Hematopoietic multipotent progenitor cell treated with erythropoietin and hydrocortisone succinate and interleukin-3 and kit ligand, for 6 days (in vitro differentiated cells): ENCODE data around the gene VAPB.

Experiments used
- DNase-seq: peaks from one replicate; pipeline ENCODE4 v3.0.0-alpha.2; 2015

The VAPB gene

DNA sequence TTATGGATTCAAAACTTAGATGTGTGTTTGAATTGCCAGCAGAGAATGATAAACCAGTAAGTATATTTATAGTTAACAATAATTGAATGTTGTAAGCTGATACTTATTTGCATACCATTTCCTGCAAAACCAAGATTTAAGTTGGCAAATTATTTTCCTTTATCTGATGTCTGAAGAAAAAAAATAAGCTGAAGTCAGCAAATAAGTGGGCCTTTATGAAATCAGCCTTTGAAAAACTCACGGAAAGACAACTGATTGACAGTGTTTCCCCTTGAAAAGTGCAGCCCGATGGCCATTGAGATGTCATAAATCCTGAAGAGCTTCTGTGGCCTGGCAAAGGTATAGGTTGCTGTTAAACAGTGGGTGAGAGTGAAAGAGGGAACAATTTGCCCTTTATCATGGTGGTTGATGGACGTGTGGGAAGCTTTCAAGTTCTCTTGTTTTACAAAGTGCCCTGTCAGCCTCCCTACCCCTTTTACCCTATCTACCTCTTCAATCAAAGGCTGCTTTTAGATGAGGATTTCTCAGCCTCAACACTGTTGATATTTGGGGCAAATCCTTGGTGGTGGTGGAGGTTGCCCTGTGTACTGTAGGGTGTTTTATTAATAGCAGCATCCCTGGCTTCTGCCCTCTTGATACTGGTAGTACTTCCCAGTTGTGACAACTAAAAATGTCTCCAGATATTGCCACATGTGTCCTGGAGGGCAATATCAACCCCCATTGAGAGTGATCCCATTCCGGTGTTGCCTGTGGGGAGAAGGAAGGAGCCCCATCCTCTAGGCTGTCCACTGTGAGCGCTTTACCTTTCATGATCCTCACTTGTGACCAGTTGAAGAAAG lies 50.2 kb downstream of the VAPB start:
- no peak for DNase-seq

DNA sequence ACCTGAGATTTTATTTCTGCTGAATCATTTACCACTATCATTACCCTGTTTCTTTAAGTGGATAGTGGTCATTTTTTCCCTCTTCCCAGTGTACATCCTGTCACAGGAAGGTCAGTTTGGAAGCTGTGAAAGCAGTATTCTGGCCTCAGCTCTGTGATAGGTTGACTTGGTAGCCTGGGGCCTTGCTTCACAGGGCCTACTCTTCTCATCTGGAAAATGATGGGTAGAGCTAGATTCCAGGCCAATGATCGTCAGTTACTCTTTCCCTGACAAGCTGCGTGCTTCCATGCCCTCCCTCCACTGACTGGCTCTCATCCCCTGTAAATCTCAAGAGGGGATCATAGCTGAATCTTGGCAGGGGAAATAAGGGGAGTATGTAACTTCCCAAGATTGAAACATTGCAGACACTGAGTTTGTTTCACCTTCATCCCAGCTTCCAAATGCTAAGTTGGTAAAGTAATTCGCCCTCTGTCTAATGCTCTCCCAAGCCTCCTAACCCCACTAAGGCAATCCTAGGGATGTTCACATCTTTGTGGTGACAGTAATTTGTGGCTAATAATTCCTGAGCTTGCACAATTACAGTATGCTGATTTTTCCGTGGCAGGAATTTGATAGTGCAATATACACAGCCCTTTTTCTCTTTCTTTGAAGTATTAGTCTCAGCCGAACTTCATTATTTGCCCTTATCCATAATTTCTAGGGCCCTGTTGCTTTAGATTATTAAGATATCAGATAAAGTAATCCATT lies 51.2 kb downstream of the VAPB start:
- DNase-seq = no peak

DNA sequence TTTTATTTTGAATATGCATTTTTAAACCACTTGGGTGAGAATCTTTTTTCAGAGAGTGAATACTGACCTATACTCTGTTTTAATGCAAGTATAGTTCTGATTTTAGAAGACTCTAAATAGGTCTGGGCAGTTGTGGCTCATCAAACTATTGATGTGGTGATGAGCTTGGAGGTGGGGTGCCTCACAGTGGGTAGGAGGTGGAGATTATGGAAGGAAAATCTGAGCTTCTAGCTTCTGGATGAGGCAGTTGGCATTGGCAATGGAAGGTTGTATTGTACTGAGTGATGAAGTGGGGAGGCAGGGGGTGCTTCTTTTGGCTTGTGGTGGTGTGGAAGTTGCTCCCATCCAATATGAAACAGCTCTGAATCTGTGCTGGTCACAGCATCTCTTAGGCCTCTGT lies 52.7 kb downstream of the VAPB start:
- no peak for DNase-seq

- DNase-seq = no peak
These were observed 55.8 kb downstream of the VAPB start for GRCh38 chr20:58444746-58445255.

- DNase-seq = no peak
These were observed 57.4 kb downstream of the VAPB start for GRCh38 chr20:58446264-58446959.

- DNase-seq = no peak
These were observed 57.9 kb downstream of the VAPB start for GRCh38 chr20:58446960-58447265.

DNA sequence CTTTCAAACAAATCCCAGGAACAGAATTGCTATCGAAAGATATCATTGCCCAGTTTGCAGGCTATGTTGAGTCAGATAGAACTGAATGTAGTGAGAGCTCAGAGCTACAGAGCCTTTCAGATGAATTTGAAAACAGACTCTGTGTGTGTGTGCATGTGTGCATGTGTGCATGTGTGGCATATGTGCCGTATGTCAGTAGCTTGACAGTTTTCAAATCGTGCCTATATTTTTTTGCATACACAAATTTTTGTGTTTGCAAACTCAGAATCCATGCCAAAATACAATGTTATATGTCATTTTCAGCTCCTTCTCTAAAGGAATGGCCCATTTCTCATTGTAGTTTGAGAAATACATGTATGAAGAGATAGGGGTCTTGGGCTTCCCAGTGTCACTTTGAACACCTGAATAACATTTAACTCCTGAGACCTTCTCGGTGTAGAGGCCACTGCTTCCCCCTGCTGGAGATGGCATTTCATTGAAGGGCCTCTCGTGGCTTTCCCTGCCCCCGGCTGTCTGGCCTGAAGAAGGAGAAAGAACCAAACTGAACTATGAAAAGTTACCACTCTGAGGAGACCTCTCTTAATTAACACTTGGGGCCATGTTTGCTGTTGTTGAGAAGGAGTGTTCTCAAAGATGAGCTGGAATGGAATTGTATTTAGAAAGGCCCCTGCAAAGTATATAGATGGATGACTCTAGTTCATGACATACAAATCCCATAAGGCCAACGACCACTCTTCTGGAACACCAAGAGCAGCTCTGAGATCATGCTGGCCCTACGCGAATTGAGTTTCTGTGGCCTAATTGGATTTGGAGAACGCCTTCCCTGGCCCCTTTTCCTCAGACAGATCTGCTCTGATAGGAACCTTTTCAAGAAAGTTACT lies 58.7 kb downstream of the VAPB start:
- DNase-seq = peak; percentile 77

DNA sequence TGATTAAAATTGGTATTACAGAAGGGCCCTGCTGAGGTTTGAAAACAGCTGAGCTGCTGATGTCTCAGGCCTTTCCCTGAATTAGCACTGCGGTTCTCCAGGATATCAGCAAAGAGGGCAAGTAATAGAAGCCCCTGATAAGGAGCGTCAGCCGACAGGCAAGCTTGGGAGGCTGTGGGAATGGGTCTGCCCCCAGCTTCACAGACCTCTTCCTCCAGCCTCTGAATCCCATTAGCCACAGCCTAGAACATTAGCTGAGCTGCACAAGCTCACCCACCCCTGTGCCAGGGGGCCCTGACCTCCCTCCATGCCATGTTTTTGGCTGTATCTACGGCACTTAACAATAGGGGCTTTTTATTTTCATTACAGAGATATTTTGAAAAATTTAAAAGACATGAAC lies 59.9 kb downstream of the VAPB start:
- no peak for DNase-seq

GRCh38 chr20:58449681-58450221 lies 60.7 kb downstream of the VAPB start:
- no peak for DNase-seq

DNA sequence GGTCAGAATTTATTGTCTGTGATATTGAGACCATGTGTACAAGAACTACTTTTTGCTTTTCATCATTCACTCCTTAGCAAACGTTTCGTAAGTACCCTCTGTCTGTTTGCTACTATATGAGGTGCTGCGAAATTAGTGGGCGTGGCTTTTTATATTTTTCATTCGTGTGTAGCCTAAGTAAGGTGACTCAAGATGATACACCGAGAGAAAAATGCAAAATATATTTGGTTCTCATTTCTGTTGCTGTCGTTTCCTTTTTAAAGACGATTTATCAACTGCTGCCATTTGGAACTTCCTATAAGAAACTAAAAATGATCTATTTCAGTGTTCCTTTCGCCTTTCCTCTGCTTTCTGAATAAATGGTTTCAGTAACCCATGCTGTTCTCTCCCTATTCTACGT lies 61.2 kb downstream of the VAPB start:
- DNase-seq = no peak

GRCh38 chr20:58452667-58453255 lies 63.7 kb downstream of the VAPB start:
- DNase-seq = no peak

DNA sequence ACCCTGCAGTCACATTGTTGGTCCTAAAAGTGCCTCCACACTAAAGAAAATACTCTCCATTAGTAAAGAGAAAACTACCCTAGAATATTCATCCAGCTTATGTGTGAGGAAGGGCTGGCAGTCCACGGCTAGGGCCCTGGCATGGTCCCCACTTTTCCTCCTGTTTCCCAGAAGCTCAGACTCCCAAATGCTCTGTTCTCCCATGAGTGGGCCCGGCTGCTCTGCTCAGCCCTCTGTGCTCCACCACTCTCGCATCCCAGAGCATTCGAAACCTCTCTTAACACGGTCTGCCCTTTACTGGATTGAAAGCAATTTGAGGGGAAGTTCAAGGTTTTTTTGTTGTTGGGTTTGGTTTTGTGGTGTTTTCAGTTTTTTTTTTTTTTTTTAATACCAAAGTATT lies 64.4 kb downstream of the VAPB start:
- DNase-seq = no peak

DNA sequence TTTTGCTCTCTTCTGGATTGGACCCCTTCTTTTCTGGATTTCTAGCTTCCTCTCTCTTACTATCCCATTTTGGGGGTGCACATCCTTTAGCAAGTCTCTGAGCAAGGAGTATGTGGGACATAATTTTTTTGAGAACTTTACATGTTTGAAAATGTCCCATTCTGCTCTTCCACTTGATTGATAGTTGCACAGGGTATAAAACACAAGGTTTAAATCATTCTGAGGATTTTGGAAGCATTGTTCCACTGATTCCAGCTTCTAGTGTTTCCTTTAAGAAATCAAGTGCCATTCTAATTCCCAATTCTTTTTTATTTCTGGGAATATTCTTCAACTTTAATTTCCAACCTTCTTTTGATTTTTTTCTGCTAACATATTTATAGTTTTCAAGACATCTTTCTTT lies 65.4 kb downstream of the VAPB start:
- no peak for DNase-seq

GRCh38 chr20:58457083-58457695 lies 68.2 kb downstream of the VAPB start:
- DNase-seq = no peak

- no peak for DNase-seq
These were observed 69.5 kb downstream of the VAPB start for GRCh38 chr20:58458342-58459057.

DNA sequence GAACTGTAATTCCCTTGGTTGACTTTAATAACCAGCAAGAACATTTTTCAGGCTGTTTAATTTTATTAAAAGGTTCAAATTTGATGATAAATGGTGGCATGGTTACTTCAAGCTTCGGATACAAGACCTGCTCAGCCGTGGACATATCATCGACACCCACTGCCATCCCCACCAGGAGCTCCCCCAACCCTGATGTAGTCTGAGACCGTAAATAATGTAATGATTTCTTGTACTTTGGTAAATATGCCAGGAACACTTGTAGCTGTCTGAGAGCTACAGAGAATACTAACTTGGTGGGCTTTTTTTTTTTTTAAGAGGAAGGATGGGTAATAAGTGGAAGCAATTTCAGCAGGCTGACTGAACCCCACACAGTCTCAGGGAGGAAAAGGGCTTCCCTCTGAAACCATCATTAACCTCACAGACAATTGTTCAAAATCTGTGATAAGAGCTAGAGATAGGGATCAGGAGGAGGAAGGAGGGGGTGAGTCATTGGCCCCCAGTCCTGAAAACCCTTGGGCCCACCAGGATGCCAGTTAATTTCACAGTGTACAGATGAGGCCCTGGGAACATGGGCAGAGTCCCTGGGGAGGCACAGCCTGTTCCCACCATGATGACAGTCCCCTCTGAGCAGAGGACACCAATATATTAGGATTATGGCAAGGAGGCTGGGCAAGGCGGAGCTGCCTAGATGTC lies 70.2 kb downstream of the VAPB start:
- no peak for DNase-seq

DNA sequence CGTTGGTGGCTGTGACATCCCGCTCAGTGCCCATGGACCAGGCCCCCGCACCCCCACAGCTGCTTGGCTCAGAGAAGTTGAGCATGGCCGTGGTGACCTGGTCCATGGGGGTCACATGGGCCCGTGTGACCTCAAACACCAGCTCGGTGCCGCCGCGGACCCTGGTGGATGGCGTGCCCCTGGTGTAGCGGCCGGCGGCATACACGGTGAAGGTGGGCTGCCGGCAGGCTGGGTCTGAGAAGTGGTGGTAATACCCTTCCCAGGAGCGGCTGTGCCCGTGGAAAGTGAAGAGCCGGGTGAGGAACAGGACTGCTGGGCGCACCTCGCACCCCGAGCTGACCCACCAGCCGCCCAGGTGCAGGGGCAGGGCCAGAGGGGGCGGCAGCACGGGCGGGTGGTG lies 72.1 kb downstream of the VAPB start:
- no peak for DNase-seq

DNA sequence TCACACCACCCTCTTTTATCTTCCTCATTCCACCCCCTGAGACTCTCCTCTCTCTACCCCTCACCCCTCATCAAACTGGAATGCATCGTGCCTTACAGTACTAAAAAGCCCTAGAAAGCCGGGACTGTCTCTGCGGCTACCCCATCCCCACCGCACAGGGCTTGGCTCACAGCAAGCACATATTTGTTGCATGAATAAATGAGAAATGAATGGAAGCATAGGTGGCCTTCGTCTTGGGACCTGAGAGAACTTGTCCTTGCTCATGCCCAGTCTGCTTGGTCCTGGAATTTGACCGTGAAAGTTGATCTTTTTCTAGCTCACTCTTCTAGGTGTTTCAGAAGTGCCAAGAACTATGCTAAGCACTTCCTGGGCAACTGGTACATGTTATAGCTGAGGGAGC lies 72.9 kb downstream of the VAPB start:
- no peak for DNase-seq

GRCh38 chr20:58463256-58463655 lies 74.2 kb downstream of the VAPB start:
- DNase-seq = no peak

- DNase-seq = no peak
These were observed 75.8 kb downstream of the VAPB start for GRCh38 chr20:58464838-58465237.
